Heart right ventricle (tissue), 16 donors: ENCODE measurements around the gene NUDCD2. TPM values are rescaled to one million over a fixed set of nuclear protein-coding genes. Genes with fewer than 3 reads are reported as not detected.

Experiments used
- ATAC-seq, 8 donors: fragments of 200-7000 bp; cut with Tn5 transposase; one replicate each; pipeline ENCODE4 v1.9.1; 2020; ENCODE audit warnings: mild to moderate bottlenecking in 8 of 8, moderate library complexity in 8 of 8, moderate number of reproducible peaks in 1 of 8
- DNase-seq, 2 donors: peaks; one replicate each; pipeline ENCODE4 v3.0.0-alpha.2; 2020
- H3K27ac ChIP-seq, 10 donors: fragments of 200-600 bp; sonication (generic) in 2 of 10; one replicate each; pipeline versions ENCODE4 v1.5.0 to v1.8.0; 2020 to 2022; ENCODE audit warnings: mild to moderate bottlenecking in 3 of 10
- H3K27me3 ChIP-seq, 7 donors: fragments of 200-600 bp; one replicate each; pipeline ENCODE4 v1.8.0; 2021 to 2022; ENCODE audit warnings: mild to moderate bottlenecking in 2 of 7
- H3K36me3 ChIP-seq, 9 donors: fragments of 200-600 bp; sonication (generic) in 1 of 9; one replicate each; pipeline versions ENCODE4 v1.5.0 to v1.8.0; 2020 to 2022; ENCODE audit warnings: mild to moderate bottlenecking in 2 of 9
- H3K4me1 ChIP-seq, 9 donors: fragments of 200-600 bp; sonication (generic) in 1 of 9; one replicate each; pipeline versions ENCODE4 v1.5.0 to v1.8.0; 2020 to 2022; ENCODE audit warnings: mild to moderate bottlenecking in 4 of 9
- H3K4me3 ChIP-seq, 10 donors: fragments of 200-600 bp; sonication (generic) in 2 of 10; one replicate each; pipeline versions ENCODE4 v1.5.0 to v1.8.0; 2020 to 2022; ENCODE audit warnings: mild to moderate bottlenecking in 7 of 10, moderate library complexity in 2 of 10
- H3K9me3 ChIP-seq, 11 donors: fragments of 200-600 bp in 10 of 11; sonication (generic) in 2 of 11; one replicate each; pipeline versions ENCODE4 v1.5.0 to v1.8.0; 2013 to 2022; ENCODE audit warnings: mild to moderate bottlenecking in 2 of 11, control low read depth in 1 of 11, moderate library complexity in 1 of 11
- CTCF ChIP-seq, 9 donors: fragments of 200-600 bp; sonication (generic) in 2 of 9; IDR thresholded peaks; one replicate each; pipeline versions ENCODE4 v1.5.0 to v1.8.0; 2021 to 2022; ENCODE audit warnings: antibody characterized with exemption in 9 of 9, mild to moderate bottlenecking in 5 of 9, moderate library complexity in 1 of 9
- WGBS, 2 donors: extraction: QIAGEN DNeasy Blood & Tissue Kit; methylation state at CpG; one replicate each; pipeline ENCODE4 v1.1.7; 2013; ENCODE audit warnings: inconsistent platforms in 1 of 2; 5-methylcytosine and 5-hydroxymethylcytosine counted together
- intact Hi-C, 10 donors: fragments of 100-400 bp; cut with DNase I; formaldehyde crosslinking; loops; one replicate each; pipeline versions ENCODE4 v1.11.1 to v1.14.2; 2022
- polyA plus RNA-seq, 2 donors: library from polyadenylated mRNA; stranded (reverse); fragments of 200-250 nt; gene quantifications; one replicate each; pipeline ENCODE4 v1.2.3, GENCODE V29; 2013
- total RNA-seq, 10 donors: library from RNA; stranded (reverse); fragmentation: NEBNext Ultra II Directional in 3 of 10; extraction: Animal tissue kit (Norgen Biotek cat#: 25700) in 3 of 10; gene quantifications; one replicate each; pipeline versions ENCODE4 v1.2.1 to v1.2.4, GENCODE V29; 2021 to 2023
- donor health status: Arrhythmogenic right ventricular cardiomyopathy.
- donor health status: ischemic (EF 13 %, LVEDD 7.1; RV severe dilation, severe dysfunction).
- donor health status: healthy with polysubstance abuse.
- donor health status: DM: no; HTN: yes; CAD: no.
- donor health status: DM: no; HTN: no; CAD: no.
- donor health status: ischemic (EF 25% LVEDD 6.9; RV normal size, moderate dysfunction).
- donor health status: ischemic (EF 25% LVEDD 5.7; RV mildly dilated, moderate dysfunction).
- donor health status: healthy.
- donor health status: DM: yes; HTN: yes; CAD: no.
- donor health status: Ischemic cardiomyopathy.
- donor health status: ischemic (EF 35%, LVEDD 5.7; RV mildly dilated, moderate dysfunction).
- donor health status: nonischemic (EF 11% LVEDD 7.7; RV severe dilation, severe dysfunction).
- donor health status: DM: yes; HTN: yes; CAD: no.
- donor health status: PGD.
- donor health status: ischemic (EF 29% LVEDD 5.4; RV normal size, mild dysfunction).
- donor health status: nonischemic (EF 23%, LVEDD 6.1; RV moderate dilation, normal function).

NUDCD2 gene
- total and polyA plus RNA-seq, 12 donors: 4.0 to 17.1 (median 12.1) TPM

GRCh38 chr5:163473635-163474243 lies 13.8 kb upstream of the NUDCD2 start:
- Histone ChIP-seq H3K4me3 (no peak overlapping the region), H3K9me3 (no peaks in the 10 kb centered on the region), H3K36me3 (peaks cover 0 to 77% (median 0%) of the 10 kb centered on the region in 9 donors), H3K27ac (no peak overlapping the region), H3K4me1 (no peaks in the 10 kb centered on the region), H3K27me3 (no peaks in the 10 kb centered on the region)
- ATAC-seq (no peak), DNase-seq (no peak)
- 93 to 95% methylated on average over 3 of the region's 3 CpGs for WGBS, 2 donors
- peak in 5 of 9 donors; percentile 19 to 59 (median 44) for TF ChIP-seq CTCF (IDR thresholded peaks at IDR 0.05)
- intact Hi-C loops: no loop called here

- intact Hi-C loops: no loop called here
- H3K36me3 ChIP-seq: peaks cover 0 to 43% (median 0%) of the 10 kb centered on the region in 9 donors
- no peaks in the 10 kb centered on the region for H3K27me3 ChIP-seq
- no peak for TF ChIP-seq CTCF (IDR thresholded peaks at IDR 0.05)
- no peaks in the 10 kb centered on the region for H3K9me3 ChIP-seq
- H3K4me3 ChIP-seq: no peak overlapping the region
- ATAC-seq (no peak), DNase-seq (no peak)
- WGBS, 2 donors: 57 to 70% methylated on average over 4 of the region's 4 CpGs
- H3K4me1 ChIP-seq: peaks cover 0 to 1% (median 0%) of the 10 kb centered on the region in 9 donors
- H3K27ac ChIP-seq: no peak overlapping the region
Observed at GRCh38 chr5:163467682-163468081, 7.8 kb upstream of the NUDCD2 start.

GRCh38 chr5:163463063-163463435 lies 3.1 kb upstream of the NUDCD2 start:
- H3K9me3 ChIP-seq: no peaks in the 10 kb centered on the region
- intact Hi-C loops: loop anchor here in 2 of 10 donors (5.0 kb wide), 2 partner anchors 39 to 44 kb away; partner anchors contain the start of gene MAT2B (in 1 of the 2)
- DNase-seq: no peak

GRCh38 chr5:163460562-163461171 lies 765 bp upstream of the NUDCD2 start, which contains the start of gene HMMR:
HMMR (plus strand) TSS chr5:163460632; CDS start chr5:163460693, 61 bp downstream.
- WGBS, 2 donors: 0 to 1% methylated on average over 23 of the region's 23 CpGs
- intact Hi-C loops: loop anchor here in 7 of 10 donors (1.0 to 5.0 kb wide), 6 partner anchors 23 to 47 kb away; partner anchors contain the start of genes MAT2B (in 5 of the 7) and CCNG1 (in 1 of the 7)
- H3K9me3 ChIP-seq: no peaks in the 10 kb centered on the region

More at GRCh38 chr5:163463063-163463435, 3.1 kb upstream of the NUDCD2 start:
- Histone ChIP-seq H3K4me1 (peaks cover 6 to 35% (median 28%) of the 10 kb centered on the region in 9 donors), H3K27ac (no peak overlapping the region), H3K4me3 (no peak overlapping the region), H3K36me3 (peaks cover 0 to 5% (median 0%) of the 10 kb centered on the region in 9 donors), H3K27me3 (no peaks in the 10 kb centered on the region)
- ATAC-seq: no peak
- no peak for TF ChIP-seq CTCF (IDR thresholded peaks at IDR 0.05)

More at GRCh38 chr5:163460562-163461171, 765 bp upstream of the NUDCD2 start, which contains the start of gene HMMR:
- Histone ChIP-seq H3K27ac (peak within 1 kb of the TSS; percentile 89 to 99 (median 94)), H3K4me3 (peak within 1 kb of the TSS; percentile 64 to 98 (median 81)), H3K4me1 (peaks cover 6 to 37% (median 30%) of the 10 kb centered on the region in 9 donors), H3K27me3 (no peaks in the 10 kb centered on the region), H3K36me3 (peaks cover 0 to 12% (median 6%) of the 10 kb centered on the region in 9 donors)
- DNase-seq (no peak), ATAC-seq (no peak)
- no peak for TF ChIP-seq CTCF (IDR thresholded peaks at IDR 0.05)
